ENCODE data around the gene ABCD3.

- TF ChIP-seq SMC3 (conservative IDR thresholded peaks at IDR 0.05; ENCODE audit: poor library complexity): no peak
- no peak for TF ChIP-seq CTCF (IDR thresholded peaks at IDR 0.05; ENCODE audit: poor library complexity, severe bottlenecking)
- TF ChIP-seq RAD21 (conservative IDR thresholded peaks at IDR 0.05): no peak
- TF ChIP-seq MXI1 (conservative IDR thresholded peaks at IDR 0.05; ENCODE audit: poor library complexity, severe bottlenecking): no peak
- no peak for TF ChIP-seq POLR2AphosphoS5 (IDR thresholded peaks at IDR 0.05)
- no peak for TF ChIP-seq EZH2 (IDR thresholded peaks at IDR 0.05; ENCODE audit: borderline replicate concordance, insufficient read depth, low read length, poor library complexity, severe bottlenecking)
- TF ChIP-seq REST (IDR thresholded peaks at IDR 0.05; ENCODE audit: borderline replicate concordance): no peak
These were observed 4.1 kb downstream of the ABCD3 start for GRCh38 chr1:94422115-94422820.
